ENCODE results near the gene RASA4B. TPM values are rescaled to one million over a fixed set of nuclear protein-coding genes. Genes with fewer than 3 reads are reported as not detected.

The RASA4B gene
- 2.0 and 5.7 TPM in 2 replicates for total RNA-seq (ENCODE audit: low replicate concordance)

DNA sequence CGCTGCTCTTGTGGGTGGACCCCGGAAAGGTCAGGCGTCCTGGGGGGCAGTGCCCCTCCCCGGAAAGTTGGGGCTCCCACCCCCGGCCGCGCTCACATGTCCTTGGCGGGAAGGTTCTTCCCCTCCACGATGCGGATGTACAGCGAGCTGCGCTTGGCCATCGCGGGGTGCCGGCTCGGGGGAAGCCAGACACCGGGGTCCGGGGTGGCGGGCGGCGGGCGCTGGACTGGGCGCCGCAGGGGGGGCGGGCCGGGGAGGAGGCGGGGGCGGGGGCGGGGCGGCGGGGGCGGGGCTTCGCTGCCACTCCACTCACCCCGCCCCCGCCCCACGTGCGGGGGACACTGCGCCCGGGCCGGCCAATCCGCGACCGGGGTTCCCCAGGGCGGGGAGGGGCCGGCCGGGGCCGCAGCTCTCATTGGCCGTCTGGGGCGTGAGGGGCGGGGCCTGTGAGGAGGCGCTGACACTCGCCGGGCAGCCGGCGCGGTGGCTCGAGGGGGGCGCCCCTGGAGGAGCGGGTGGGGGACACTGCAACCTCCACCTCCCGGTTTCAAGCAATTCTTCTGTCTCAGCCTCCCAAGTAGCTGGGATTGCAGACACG, at the start of gene RASA4B:
Gene RASA4B, minus strand, starts transcription at position 228 of the 598 bp plus-strand sequence. Its CDS starts 67 bp downstream, at position 161.

DNA sequence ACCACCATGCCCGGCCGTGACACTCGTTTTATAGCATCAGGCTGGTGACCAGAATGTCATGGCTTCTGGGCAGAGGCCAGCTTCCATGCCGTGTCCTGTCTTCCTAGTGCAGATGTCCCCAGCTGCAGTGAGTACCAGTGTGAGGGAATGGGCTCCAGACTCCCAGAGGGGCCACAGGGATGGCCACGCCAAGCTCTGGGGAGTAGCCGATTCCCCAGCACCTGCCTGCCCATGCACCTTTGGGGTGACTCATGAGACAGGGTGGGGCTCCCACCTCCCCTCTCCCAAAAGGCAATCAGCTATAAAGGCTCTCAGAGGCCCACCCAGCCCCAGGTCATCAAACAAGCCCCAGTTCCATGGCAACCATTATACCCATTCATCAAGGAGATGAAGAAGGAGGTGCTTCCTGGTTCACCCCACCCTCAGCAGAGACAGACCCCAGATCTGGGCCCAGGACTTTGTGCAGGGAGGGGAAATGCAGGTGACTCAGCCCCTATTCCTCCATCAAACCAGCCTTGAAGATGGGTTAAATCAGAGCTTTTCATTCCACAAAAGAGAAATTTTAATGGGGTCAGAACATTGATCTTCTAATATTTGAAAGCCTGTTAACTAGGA, 33.3 kb upstream of the RASA4B start, which contains the start of gene SPDYE2:
Gene SPDYE2, plus strand, starts transcription at position 419 of the 615 bp plus-strand sequence. CDS start 2,030 bp downstream, outside the sequence.

DNA sequence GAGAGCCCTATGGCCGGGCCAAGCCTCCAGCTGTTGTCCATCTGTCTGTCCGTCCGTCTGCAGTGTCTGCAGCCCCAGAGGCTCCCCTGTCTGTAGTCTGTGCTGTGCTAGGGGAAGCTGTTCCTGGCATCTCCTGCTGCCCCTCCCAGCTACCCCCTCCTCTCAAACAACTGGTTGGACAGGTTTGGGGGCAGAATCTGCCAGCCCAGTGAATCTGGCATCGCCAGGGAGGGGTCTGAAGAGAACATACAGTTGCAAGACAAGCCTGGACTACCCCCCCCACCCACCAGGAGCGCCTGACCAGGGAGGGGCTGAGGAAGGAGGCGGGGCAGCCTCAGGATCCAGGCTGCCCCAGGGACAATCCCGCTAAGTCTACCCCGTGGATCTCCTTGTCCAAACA, 26.0 kb upstream of the RASA4B start, which contains the start of gene UPK3BL2:
Gene UPK3BL2, minus strand, starts transcription at position 101 of the 400 bp plus-strand sequence. Its CDS starts 60 bp downstream, at position 41.

DNA sequence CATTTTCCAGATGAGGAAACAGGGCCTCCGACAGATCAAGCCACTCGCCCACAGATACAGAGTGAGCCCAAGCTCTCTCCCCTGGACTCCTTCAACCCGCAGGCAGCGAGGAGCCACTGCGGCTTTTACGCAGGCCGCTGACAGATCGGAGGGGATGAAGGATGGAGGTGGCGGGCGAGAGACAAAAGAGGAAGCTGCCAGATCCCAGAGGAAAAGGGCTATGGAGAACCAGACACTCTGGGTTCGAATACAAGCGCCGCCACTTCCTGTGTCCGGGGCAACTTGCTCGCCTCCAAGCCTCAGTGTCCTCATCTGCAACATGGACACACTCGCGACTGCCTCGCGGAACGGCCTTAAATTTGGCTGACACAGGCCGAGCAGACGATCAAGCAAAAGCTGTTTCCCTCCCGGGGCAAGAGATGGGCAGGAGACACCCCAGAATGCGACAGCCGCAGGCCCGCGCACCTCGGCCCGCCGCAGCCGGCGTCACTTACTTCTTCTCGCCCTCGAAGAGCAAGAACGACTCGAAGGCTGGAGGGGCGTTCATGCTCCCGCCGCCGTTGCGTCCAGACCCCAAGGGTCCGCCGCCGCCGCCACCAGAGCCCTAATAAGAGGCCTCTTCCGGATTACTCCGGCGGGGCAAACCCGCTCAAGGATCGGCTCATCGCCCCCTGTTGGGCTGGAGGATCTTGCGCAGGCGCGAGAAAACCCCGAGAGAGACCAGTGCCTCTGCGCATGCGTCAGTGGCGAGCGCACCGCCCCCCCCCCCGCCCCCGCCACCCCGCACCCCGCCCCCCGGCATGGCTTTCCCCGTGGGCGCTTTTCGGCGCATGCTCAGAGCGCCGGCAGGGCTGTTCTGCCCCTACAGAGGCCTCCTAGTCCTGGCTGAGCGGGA, 39.0 kb downstream of the RASA4B start, which contains the start of gene POLR2J:
Gene POLR2J, minus strand, starts transcription at position 609 of the 895 bp plus-strand sequence. Its CDS starts 62 bp downstream, at position 547.

DNA sequence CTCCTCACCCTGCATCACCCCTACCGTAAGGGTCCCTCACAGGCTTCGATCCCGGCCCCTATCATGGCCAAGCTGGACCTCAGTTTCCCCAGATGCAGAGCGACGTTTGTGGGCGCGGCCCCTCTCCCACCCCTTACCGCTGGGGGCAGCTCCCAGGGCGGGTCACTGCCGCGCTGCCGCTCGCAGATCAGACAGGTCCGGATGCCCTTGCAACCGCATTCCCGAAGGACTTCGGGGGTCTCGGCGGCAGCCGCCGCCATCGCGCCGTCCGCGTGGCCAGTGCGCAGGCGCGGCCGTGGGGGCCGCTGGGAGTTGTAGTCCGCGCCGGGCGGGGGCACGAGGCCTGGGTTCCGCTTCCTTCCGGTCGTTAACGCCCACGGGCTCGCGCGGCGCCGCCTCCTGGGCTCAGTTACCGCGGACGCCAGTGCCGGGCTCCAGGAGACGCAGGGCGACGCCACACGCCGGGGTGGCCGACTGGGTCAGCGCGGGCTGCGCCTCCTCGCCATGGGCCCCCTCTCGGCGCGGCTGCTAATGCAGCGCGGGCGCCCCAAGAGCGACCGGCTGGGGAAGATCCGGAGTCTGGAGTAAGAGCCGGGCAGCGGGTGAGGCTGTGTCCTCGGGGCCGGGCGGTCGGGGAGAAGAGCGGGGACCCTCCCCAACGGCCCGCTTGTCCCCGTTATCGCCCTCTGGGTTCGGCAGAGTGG, 52.8 kb downstream of the RASA4B start, which contains the start of the genes ALKBH4 and LRWD1:
Gene ALKBH4, minus strand, starts transcription at position 287 of the 704 bp plus-strand sequence. Its CDS starts 27 bp downstream, at position 260.
Gene LRWD1, plus strand, starts transcription at position 408 of the 704 bp plus-strand sequence. Its CDS starts 97 bp downstream, at position 505.

DNA sequence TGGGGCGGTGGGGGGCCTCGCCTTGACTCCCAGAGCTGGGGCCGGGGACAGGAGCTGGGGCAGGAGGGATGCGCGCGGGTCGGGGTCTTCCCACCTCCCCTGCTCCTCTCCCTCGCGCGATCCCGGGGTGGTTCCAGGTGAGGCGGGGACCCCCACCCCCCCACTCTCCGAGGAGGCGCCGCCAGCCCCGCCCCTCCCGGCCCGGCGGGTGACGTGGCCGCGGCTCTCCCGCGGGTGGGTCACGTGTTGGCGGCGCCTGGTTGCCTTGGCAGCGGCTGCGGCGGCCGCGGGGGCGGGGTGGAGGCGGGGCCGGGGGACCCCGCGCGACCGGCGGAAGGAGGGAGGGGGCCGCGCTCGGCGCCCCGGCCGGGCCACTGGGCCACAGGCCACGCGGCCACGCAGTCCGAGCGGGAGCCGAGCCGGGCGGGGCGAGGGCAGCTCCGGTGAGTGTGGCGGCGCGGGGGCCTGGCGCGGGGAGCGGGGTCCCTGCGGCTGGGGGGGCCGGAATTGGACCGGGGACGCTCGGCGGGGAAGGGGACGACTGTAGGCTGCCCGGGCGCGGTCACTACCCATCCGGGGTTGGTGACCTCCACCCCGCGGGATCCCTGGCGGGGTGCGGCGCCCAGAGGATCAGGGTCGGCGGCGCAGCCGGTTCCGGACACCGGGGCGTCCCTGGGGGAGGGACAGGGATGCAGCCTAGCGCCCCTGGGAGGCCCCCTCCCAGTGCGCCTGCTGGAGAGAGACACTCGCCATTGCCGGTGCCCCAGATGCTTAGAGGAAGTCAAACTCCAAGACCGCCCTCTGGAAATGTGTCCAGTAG, 84.1 kb downstream of the RASA4B start, which contains the start of gene ORAI2:
Gene ORAI2, plus strand, starts transcription at position 357 of the 820 bp plus-strand sequence. CDS start 5,382 bp downstream, outside the sequence.

Other genes with a start within 250 kb of the RASA4B start
- 0.70 and 0.75 TPM in 2 replicates for gene SH2B2, start 230.9 kb downstream of the RASA4B start, total RNA-seq (ENCODE audit: low replicate concordance)
- 0.23 TPM in 1 of 2 replicates, not detected in the other for gene SPDYE6, start 161.3 kb downstream of the RASA4B start, total RNA-seq (ENCODE audit: low replicate concordance)
- gene PRKRIP1, start 121.4 kb downstream of the RASA4B start, total RNA-seq (ENCODE audit: low replicate concordance) = 6.4 and 13.1 TPM in 2 replicates
- 31.8 and 62.2 TPM in 2 replicates for gene ORAI2, start 84.2 kb downstream of the RASA4B start, total RNA-seq (ENCODE audit: low replicate concordance)
- 8.7 and 10.5 TPM in 2 replicates for gene ALKBH4, start 52.9 kb downstream of the RASA4B start, total RNA-seq (ENCODE audit: low replicate concordance)
- gene LRWD1, start 52.8 kb downstream of the RASA4B start, total RNA-seq (ENCODE audit: low replicate concordance) = 15.2 and 25.8 TPM in 2 replicates
- 16.1 and 41.7 TPM in 2 replicates for gene POLR2J, start 38.9 kb downstream of the RASA4B start, total RNA-seq (ENCODE audit: low replicate concordance)
- gene UPK3BL2, start 25.9 kb upstream of the RASA4B start, total RNA-seq (ENCODE audit: low replicate concordance) = 1.3 and 2.2 TPM in 2 replicates
- 0.12 TPM in 1 of 2 replicates, not detected in the other for gene SPDYE2, start 33.4 kb upstream of the RASA4B start, total RNA-seq (ENCODE audit: low replicate concordance)
- 18.1 and 20.4 TPM in 2 replicates for gene POLR2J3, start 54.8 kb upstream of the RASA4B start, total RNA-seq (ENCODE audit: low replicate concordance)
- 5.5 and 29.2 TPM in 2 replicates for gene RASA4, start 99.0 kb upstream of the RASA4B start, total RNA-seq (ENCODE audit: low replicate concordance)
- 5.4 and 6.2 TPM in 2 replicates for gene UPK3BL1, start 125.0 kb upstream of the RASA4B start, total RNA-seq (ENCODE audit: low replicate concordance)
- 0.12 TPM in 1 of 2 replicates, not detected in the other for gene SPDYE2B, start 132.5 kb upstream of the RASA4B start, total RNA-seq (ENCODE audit: low replicate concordance)
- 1.9 and 2.0 TPM in 2 replicates for gene POLR2J2, start 153.9 kb upstream of the RASA4B start, total RNA-seq (ENCODE audit: low replicate concordance)
- 7.3 and 8.8 TPM in 2 replicates for gene FAM185A, start 231.2 kb upstream of the RASA4B start, total RNA-seq (ENCODE audit: low replicate concordance)